Sigmoid colon (tissue), 7 donors: Measurements from ENCODE around the gene PPP1R26. TPM values are rescaled to one million over a fixed set of nuclear protein-coding genes. Genes with fewer than 3 reads are reported as not detected.
A peak's percentile ranks its signal among the peaks of the same experiment; 100 is the strongest.

Source experiments
- DNase-seq: peaks from one replicate; pipeline ENCODE4 v3.0.0-alpha.2; 2019
- H3K27ac ChIP-seq, 4 donors: fragments of 200-600 bp; sonication (generic); one replicate each; pipeline ENCODE4 v1.5.1; 2016 to 2019; ENCODE audit warnings: mild to moderate bottlenecking in 1 of 4
- H3K27me3 ChIP-seq, 3 donors: fragments of 200-600 bp; sonication (generic); one replicate each; pipeline ENCODE4 v1.5.1; 2019; ENCODE audit warnings: mild to moderate bottlenecking in 1 of 3
- H3K36me3 ChIP-seq, 4 donors: fragments of 200-600 bp; sonication (generic); one replicate each; pipeline ENCODE4 v1.5.1; 2016 to 2019
- H3K4me1 ChIP-seq, 4 donors: fragments of 200-600 bp; sonication (generic); one replicate each; pipeline ENCODE4 v1.5.1; 2017 to 2019
- H3K4me3 ChIP-seq, 4 donors: fragments of 200-600 bp; sonication (generic); one replicate each; pipeline ENCODE4 v1.5.1; 2017 to 2019; ENCODE audit warnings: mild to moderate bottlenecking in 2 of 4, moderate library complexity in 1 of 4
- H3K9me3 ChIP-seq, 4 donors: fragments of 200-600 bp in 3 of 4; sonication (generic) in 3 of 4; one replicate each; pipeline versions ENCODE4 v1.5.1 to v1.6.1; 2013 to 2019
- EP300 ChIP-seq, 4 donors: sonication (generic); formaldehyde crosslinking; IDR thresholded peaks; one replicate each; pipeline ENCODE4 v1.6.1; 2017; ENCODE audit warnings: antibody characterized with exemption in 4 of 4
- POLR2A ChIP-seq, 2 donors: fragments of 450-650 bp; IDR thresholded peaks; one replicate each; pipeline ENCODE4 v1.6.1; 2016; ENCODE audit warnings: antibody characterized with exemption in 2 of 2, mild to moderate bottlenecking in 2 of 2, moderate library complexity in 2 of 2
- POLR2AphosphoS5 ChIP-seq, 4 donors: sonication (generic); formaldehyde crosslinking; IDR thresholded peaks; one replicate each; pipeline ENCODE4 v1.6.1; 2017; ENCODE audit warnings: antibody characterized with exemption in 4 of 4
- WGBS, 2 donors: extraction: QIAGEN DNeasy Blood & Tissue Kit; methylation state at CpG; one replicate each; pipeline ENCODE4 v1.1.7; 2013; 5-methylcytosine and 5-hydroxymethylcytosine counted together
- intact Hi-C: fragments of 100-400 bp; cut with DNase I; formaldehyde crosslinking; loops from one replicate; pipeline ENCODE4 v1.15.1; 2023
- polyA plus RNA-seq, 3 donors: library from polyadenylated mRNA; stranded (reverse); fragments of 200-250 nt; gene quantifications; one replicate each; pipeline ENCODE4 v1.2.3, GENCODE V29; 2013
- total RNA-seq, 4 donors: library from RNA; depleted of rRNA; stranded (reverse); fragments of >200 nt; gene quantifications; one replicate each; pipeline ENCODE4 v1.1.0, GENCODE V29; 2016
- TF ChIP-seq, protein P1 (sequence below), 4 experiments: fragments of 450-650 bp in 3 of 4; fragments of 200-600 bp in 1 of 4; IDR thresholded peaks; one replicate each; pipeline ENCODE4 v1.5.1; 2016 to 2019; ENCODE audit warnings: antibody characterized with exemption in 4 of 4, mild to moderate bottlenecking in 3 of 4, moderate library complexity in 2 of 4
- donor health status: healthy with polysubstance abuse.
- donor health status: Bipolar disorder and iron deficiency.
- donor health status: healthy.

PPP1R26 gene
- total and polyA plus RNA-seq, 7 donors: 4.8 to 12.7 (median 9.5) TPM

DNA sequence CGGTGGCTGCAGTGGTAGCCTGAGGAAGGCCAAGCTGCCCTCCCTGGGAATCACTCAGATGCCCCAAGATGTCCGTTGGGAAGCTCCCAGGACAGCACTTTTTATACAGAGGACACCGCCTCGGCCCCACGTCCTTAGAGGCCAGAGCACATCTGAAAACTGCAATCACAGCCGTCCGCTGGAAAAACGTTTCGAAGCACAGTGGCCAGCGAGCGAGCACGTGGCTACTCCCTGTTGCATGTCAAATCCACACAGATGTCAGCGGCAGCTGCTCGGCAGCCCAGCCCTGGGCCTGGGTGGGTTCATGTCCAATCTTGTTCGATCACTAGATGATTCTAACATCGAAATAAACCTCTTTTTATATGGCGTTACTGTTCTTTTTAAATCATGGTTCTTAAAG lies 8.9 kb downstream of the PPP1R26 start:
- TF ChIP-seq, protein P1, sequence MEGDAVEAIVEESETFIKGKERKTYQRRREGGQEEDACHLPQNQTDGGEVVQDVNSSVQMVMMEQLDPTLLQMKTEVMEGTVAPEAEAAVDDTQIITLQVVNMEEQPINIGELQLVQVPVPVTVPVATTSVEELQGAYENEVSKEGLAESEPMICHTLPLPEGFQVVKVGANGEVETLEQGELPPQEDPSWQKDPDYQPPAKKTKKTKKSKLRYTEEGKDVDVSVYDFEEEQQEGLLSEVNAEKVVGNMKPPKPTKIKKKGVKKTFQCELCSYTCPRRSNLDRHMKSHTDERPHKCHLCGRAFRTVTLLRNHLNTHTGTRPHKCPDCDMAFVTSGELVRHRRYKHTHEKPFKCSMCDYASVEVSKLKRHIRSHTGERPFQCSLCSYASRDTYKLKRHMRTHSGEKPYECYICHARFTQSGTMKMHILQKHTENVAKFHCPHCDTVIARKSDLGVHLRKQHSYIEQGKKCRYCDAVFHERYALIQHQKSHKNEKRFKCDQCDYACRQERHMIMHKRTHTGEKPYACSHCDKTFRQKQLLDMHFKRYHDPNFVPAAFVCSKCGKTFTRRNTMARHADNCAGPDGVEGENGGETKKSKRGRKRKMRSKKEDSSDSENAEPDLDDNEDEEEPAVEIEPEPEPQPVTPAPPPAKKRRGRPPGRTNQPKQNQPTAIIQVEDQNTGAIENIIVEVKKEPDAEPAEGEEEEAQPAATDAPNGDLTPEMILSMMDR (IDR thresholded peaks at IDR 0.05): no peak
- TF ChIP-seq POLR2A (IDR thresholded peaks at IDR 0.05): no peak
- no peak for TF ChIP-seq EP300 (IDR thresholded peaks at IDR 0.05)
- TF ChIP-seq POLR2AphosphoS5 (IDR thresholded peaks at IDR 0.05): no peak
- Histone ChIP-seq H3K36me3 (peaks cover 5 to 61% (median 32%) of the 10 kb centered on the region in 4 donors), H3K27me3 (no peaks in the 10 kb centered on the region), H3K9me3 (no peaks in the 10 kb centered on the region), H3K4me3 (no peak overlapping the region), H3K4me1 (no peaks in the 10 kb centered on the region), H3K27ac (no peak overlapping the region)
- WGBS, 2 donors: 93 to 94% methylated on average over 17 of the region's 17 CpGs
- intact Hi-C loops: no loop called here
- DNase-seq: peak; percentile 37

DNA sequence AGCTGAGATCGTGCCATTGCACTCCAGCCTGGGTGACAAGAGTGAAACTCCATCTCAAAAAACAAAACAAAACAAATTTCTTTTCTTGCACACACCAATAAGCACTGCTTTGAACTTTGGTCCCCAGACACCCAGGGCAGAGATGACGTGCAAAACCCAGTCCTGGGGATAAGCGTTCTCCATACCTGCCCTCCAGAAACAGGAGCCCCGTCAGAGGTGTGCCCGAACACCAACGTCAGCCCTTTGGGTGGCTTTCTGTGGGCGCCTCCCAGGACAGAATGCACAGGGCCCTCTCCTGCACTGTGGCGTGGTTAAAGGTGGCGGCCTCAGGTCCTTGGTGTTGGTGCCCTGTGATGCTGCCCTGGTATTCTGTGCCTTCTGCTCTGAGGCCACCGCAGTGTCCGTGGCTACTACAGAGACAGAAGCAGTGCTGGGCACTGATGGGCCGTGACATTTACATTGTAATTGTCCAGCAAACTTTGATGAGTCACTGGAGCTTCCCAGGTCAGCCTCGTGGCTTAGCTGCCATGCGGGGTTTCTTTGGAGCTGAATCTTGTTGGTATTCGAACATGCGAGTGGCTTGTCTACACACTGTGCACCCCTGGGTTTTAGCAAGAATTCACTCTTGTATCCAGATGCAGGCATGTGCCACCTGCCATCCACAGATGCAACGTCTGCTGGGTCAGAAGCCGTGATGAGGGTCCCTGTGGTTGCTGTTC lies 9.8 kb downstream of the PPP1R26 start:
- peaks cover 5 to 53% (median 27%) of the 10 kb centered on the region in 4 donors for H3K36me3 ChIP-seq
- WGBS, 2 donors: 87 to 91% methylated on average over 18 of the region's 18 CpGs
- TF ChIP-seq, protein P1 (IDR thresholded peaks at IDR 0.05): no peak
- no peak for TF ChIP-seq POLR2A (IDR thresholded peaks at IDR 0.05)
- TF ChIP-seq EP300 (IDR thresholded peaks at IDR 0.05): no peak
- no peak for TF ChIP-seq POLR2AphosphoS5 (IDR thresholded peaks at IDR 0.05)
- intact Hi-C loops: no loop called here
- H3K27ac ChIP-seq: no peak overlapping the region
- H3K9me3 ChIP-seq: no peaks in the 10 kb centered on the region
- H3K4me1 ChIP-seq: no peaks in the 10 kb centered on the region
- DNase-seq: peak; percentile 35
- H3K27me3 ChIP-seq: no peaks in the 10 kb centered on the region
- no peak overlapping the region for H3K4me3 ChIP-seq

DNA sequence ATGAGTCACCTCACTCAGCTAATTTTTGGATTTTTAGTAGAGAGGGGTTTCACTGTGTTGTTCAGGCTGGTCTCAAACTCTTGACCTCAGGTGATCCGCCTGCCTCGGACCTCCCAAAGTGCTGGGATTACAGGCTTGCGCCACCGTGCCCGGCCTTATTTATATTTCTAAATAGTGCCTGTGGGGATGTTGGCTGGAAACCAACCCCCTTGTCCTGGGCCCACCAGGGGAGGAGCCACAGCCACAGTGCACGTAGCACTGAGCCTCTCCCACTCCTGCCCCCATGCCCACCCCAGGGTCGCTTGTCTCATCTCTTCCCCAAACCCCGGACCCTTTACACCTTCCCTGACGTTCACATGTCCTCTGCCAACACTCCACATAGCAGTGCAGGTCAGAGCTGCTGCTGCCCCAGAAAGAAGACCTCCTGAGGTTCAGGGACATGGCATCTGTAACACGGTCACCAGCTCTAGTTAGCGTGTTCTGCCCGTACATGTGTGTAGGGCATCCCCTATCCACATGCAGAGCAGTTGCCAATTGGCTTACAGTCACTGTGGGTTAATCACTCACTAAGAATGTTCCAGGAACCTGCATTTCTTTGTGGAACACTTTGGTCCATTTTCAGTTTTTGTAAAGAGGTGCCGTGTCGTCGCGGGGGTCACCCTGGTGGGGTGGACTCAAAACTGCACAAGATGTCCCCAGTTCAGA lies 10.7 kb downstream of the PPP1R26 start:
- Histone ChIP-seq H3K9me3 (no peaks in the 10 kb centered on the region), H3K4me3 (no peak overlapping the region), H3K27ac (no peak overlapping the region), H3K36me3 (peaks cover 0 to 43% (median 18%) of the 10 kb centered on the region in 4 donors), H3K4me1 (no peaks in the 10 kb centered on the region), H3K27me3 (no peaks in the 10 kb centered on the region)
- no peak for TF ChIP-seq POLR2AphosphoS5 (IDR thresholded peaks at IDR 0.05)
- no peak for TF ChIP-seq POLR2A (IDR thresholded peaks at IDR 0.05)
- TF ChIP-seq EP300 (IDR thresholded peaks at IDR 0.05): no peak
- TF ChIP-seq, protein P1 (IDR thresholded peaks at IDR 0.05): no peak
- intact Hi-C loops: no loop called here
- peak; percentile 35 for DNase-seq
- WGBS, 2 donors: 91 to 95% methylated on average over 16 of the region's 16 CpGs

DNA sequence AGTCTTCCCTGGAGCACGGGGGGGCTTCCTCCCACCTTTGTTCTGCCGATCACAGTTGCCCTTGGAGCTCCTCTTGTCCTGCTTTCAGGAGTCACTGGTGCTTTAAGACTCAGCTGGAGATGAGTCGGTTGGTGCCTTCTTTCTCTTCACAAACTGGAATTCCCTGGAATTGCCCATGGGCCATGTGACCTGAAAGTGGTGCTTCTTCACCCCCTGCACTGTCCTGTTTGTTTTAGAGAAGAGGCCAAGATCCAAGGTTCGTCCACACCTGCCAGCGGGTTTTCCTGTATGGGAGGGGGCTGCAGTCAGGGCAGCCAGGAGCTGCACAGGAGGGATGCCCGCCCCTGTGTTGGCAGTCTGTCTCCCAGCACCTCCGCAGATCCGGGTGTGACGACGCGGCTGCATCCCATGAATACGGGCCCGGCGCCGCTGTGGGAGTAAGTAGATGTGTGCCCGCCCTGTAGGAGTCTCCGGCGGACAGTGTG lies 11.4 kb downstream of the PPP1R26 start:
- Histone ChIP-seq H3K4me1 (no peaks in the 10 kb centered on the region), H3K4me3 (no peak overlapping the region), H3K36me3 (peaks cover 0 to 36% (median 12%) of the 10 kb centered on the region in 4 donors), H3K27me3 (no peaks in the 10 kb centered on the region), H3K9me3 (no peaks in the 10 kb centered on the region), H3K27ac (no peak overlapping the region)
- TF ChIP-seq EP300 (IDR thresholded peaks at IDR 0.05) (no peak), POLR2AphosphoS5 (IDR thresholded peaks at IDR 0.05) (no peak), POLR2A (IDR thresholded peaks at IDR 0.05) (no peak)
- TF ChIP-seq, protein P1 (IDR thresholded peaks at IDR 0.05): no peak
- WGBS, 2 donors: 83 to 90% methylated on average over 18 of the region's 18 CpGs
- DNase-seq: peak; percentile 56
- intact Hi-C loops: no loop called here
